GM23248 (cell line): ENCODE measurements around the gene CCT8L2.
"Not testable (repeated sequence)": the region's sequence is repeated elsewhere in the genome, so short reads cannot be mapped to it uniquely, and the experiment has no call there.

Experiments used
- EZH2 ChIP-seq: fragments of 200-600 bp; sonication (generic); IDR thresholded peaks from 2 replicates; pipeline ENCODE4 v1.6.1; 2018; ENCODE audit warnings: antibody characterized with exemption, mild to moderate bottlenecking; ENCODE audit not compliant: insufficient read depth, poor library complexity, severe bottlenecking
- EZH2phosphoT487 ChIP-seq: fragments of 200-600 bp; sonication (generic); IDR thresholded peaks from 2 replicates; pipeline ENCODE4 v1.6.1; 2018; ENCODE audit warnings: antibody characterized with exemption, moderate library complexity, mild to moderate bottlenecking, low read depth; ENCODE audit not compliant: insufficient read depth

GRCh38 chr22:16559996-16560395 is 32.6 kb downstream of the CCT8L2 start:
- not testable (repeated sequence) for TF ChIP-seq EZH2, EZH2phosphoT487
